B cell (primary cell): ENCODE data around the gene HACD4. TPM values are rescaled to one million over a fixed set of nuclear protein-coding genes. Genes with fewer than 3 reads are reported as not detected.

Experiments
- ATAC-seq: fragments of 200-7000 bp; cut with Tn5 transposase; one replicate; pipeline ENCODE4 v1.10.0; 2021; ENCODE audit warnings: low read depth, mild to moderate bottlenecking, moderate number of reproducible peaks, moderate library complexity
- CTCF ChIA-PET: fragments of 350-600 bp; sonication (Branson Sonifier 250); formaldehyde crosslinking; loops from one replicate; lab custom pipeline; 2021; ENCODE audit warnings: antibody characterized with exemption, inconsistent platforms; lab: Charles Lee
- POLR2A ChIA-PET: fragments of 350-600 bp; sonication (Branson Sonifier 250); formaldehyde crosslinking; loops from one replicate; lab custom pipeline; 2021; ENCODE audit warnings: antibody characterized with exemption; lab: Charles Lee
- DNase-seq: peaks from one replicate; pipeline ENCODE4 v3.0.0; 2013
- H2AFZ ChIP-seq: 2 replicates; pipeline ENCODE4 v1.6.1; 2012; ENCODE audit warnings: mild to moderate bottlenecking, low read depth, low read length; ENCODE audit not compliant: insufficient read depth, poor library complexity, severe bottlenecking
- H3K27ac ChIP-seq, 2 donors: 1 replicate in 1 of 2; 2 replicates in 1 of 2; pipeline ENCODE4 v1.5.1; 2012 to 2013; ENCODE audit warnings: low read length in 2 of 2, mild to moderate bottlenecking in 2 of 2, moderate library complexity in 1 of 2
- H3K27me3 ChIP-seq, 4 experiments: fragments of 200-600 bp in 1 of 4; sonication (generic) in 1 of 4; replicated peaks in 1 of 4; 1 replicate in 2 of 4; 2 replicates in 2 of 4; pipeline versions ENCODE4 v1.6.1 to v1.7.0; 2013 to 2016; ENCODE audit warnings: low read length in 3 of 4, mild to moderate bottlenecking in 2 of 4, mixed read lengths in 1 of 4, moderate library complexity in 1 of 4; ENCODE audit not compliant: insufficient read depth in 4 of 4, control insufficient read depth in 3 of 4; ENCODE audit errors: control extremely low read depth in 1 of 4
- H3K36me3 ChIP-seq, 2 experiments: replicated peaks in 1 of 2; 1 replicate in 1 of 2; 2 replicates in 1 of 2; pipeline versions ENCODE4 v1.6.1 to v1.7.1; 2013; ENCODE audit warnings: low read length in 1 of 2; ENCODE audit not compliant: insufficient read depth in 2 of 2, control insufficient read depth in 1 of 2; ENCODE audit errors: control extremely low read depth in 1 of 2, extremely low read depth in 1 of 2
- H3K4me1 ChIP-seq, 2 donors: fragments of 200-600 bp in 1 of 2; sonication (generic) in 1 of 2; 1 replicate in 1 of 2; 2 replicates in 1 of 2; pipeline versions ENCODE4 v1.5.1 to v1.6.1; 2013 to 2017; ENCODE audit warnings: low read length in 2 of 2; ENCODE audit not compliant: control insufficient read depth in 2 of 2, insufficient read depth in 2 of 2
- H3K4me2 ChIP-seq: replicated peaks from 2 replicates; pipeline ENCODE3; 2012; ENCODE audit warnings: mild to moderate bottlenecking, low read depth, low read length; ENCODE audit not compliant: poor library complexity, severe bottlenecking
- H3K4me3 ChIP-seq, 5 experiments: fragments of 200-600 bp in 1 of 5; sonication (generic) in 1 of 5; 1 replicate in 3 of 5; 2 replicates in 2 of 5; pipeline versions ENCODE4 v1.5.1 to v1.7.0; 2011 to 2016; ENCODE audit warnings: low read length in 4 of 5, mild to moderate bottlenecking in 4 of 5, low read depth in 2 of 5, control low read depth in 1 of 5, moderate library complexity in 1 of 5; ENCODE audit not compliant: insufficient read depth in 1 of 5; ENCODE audit errors: control extremely low read depth in 1 of 5, extremely low read depth in 1 of 5
- H3K79me2 ChIP-seq: fragments of 200-600 bp; sonication (generic); one replicate; pipeline ENCODE4 v1.6.0; 2016; ENCODE audit warnings: low read length; ENCODE audit not compliant: control insufficient read depth, insufficient read depth
- H3K9ac ChIP-seq: fragments of 200-600 bp; sonication (generic); 2 replicates; pipeline ENCODE4 v1.6.1; 2017; ENCODE audit warnings: mild to moderate bottlenecking, low read length, moderate library complexity
- H3K9me3 ChIP-seq, 3 donors: one replicate each; pipeline versions ENCODE4 v1.6.1 to v1.7.1; 2013; ENCODE audit warnings: low read length in 2 of 3; ENCODE audit not compliant: control insufficient read depth in 2 of 3, insufficient read depth in 1 of 3; ENCODE audit errors: control extremely low read depth in 1 of 3
- H4K20me1 ChIP-seq: 2 replicates; pipeline ENCODE4 v1.6.0; 2012; ENCODE audit warnings: mild to moderate bottlenecking, low read length; ENCODE audit not compliant: insufficient read depth, control insufficient read depth, poor library complexity, severe bottlenecking
- H3K27ac Mint-ChIP-seq: one replicate; pipeline ENCODE4 v1.8.0; 2021; ENCODE audit warnings: mixed read lengths
- H3K27me3 Mint-ChIP-seq: one replicate; pipeline ENCODE4 v1.8.0; 2021; ENCODE audit warnings: mixed read lengths
- H3K4me1 Mint-ChIP-seq: one replicate; pipeline ENCODE4 v1.8.0; 2021; ENCODE audit warnings: mixed read lengths
- H3K4me3 Mint-ChIP-seq: one replicate; pipeline ENCODE4 v1.8.0; 2021; ENCODE audit warnings: mixed read lengths
- H3K9me3 Mint-ChIP-seq: one replicate; pipeline ENCODE4 v1.8.0; 2022; ENCODE audit warnings: mixed read lengths; ENCODE audit not compliant: insufficient read depth
- CTCF ChIP-seq: fragments of 200-600 bp; IDR thresholded peaks from one replicate; pipeline ENCODE4 v1.8.0; 2022; ENCODE audit warnings: antibody characterized with exemption, mild to moderate bottlenecking
- EZH2 ChIP-seq: IDR thresholded peaks from 2 replicates; pipeline ENCODE4 v1.6.1; 2012; ENCODE audit warnings: borderline replicate concordance, low read depth, mild to moderate bottlenecking, moderate library complexity, low read length; ENCODE audit not compliant: insufficient read depth, poor library complexity, severe bottlenecking
- WGBS: methylation state at CpG from one replicate; pipeline ENCODE4 v1.1.5; 2013; ENCODE audit warnings: missing lambda C conversion rate; ENCODE audit not compliant: insufficient coverage; 5-methylcytosine and 5-hydroxymethylcytosine counted together
- intact Hi-C: fragments of 100-400 bp; cut with micrococcal nuclease; formaldehyde crosslinking; loops from one replicate; pipeline ENCODE4 v1.10.0; 2022
- polyA plus RNA-seq: library from polyadenylated mRNA; depleted of rRNA; stranded (reverse); fragments of >200 nt; gene quantifications from 2 replicates; pipeline ENCODE4 v1.2.3, GENCODE V29; 2012
- total RNA-seq, 2 donors: library from RNA; stranded (reverse); fragments of 120-200 nt in 1 of 2; gene quantifications; 1 replicate in 1 of 2; 2 replicates in 1 of 2; pipeline versions ENCODE4 v1.2.3 to v1.2.4, GENCODE V29; 2013 to 2022

The HACD4 gene
- total and polyA plus RNA-seq, 2 donors (not counting 1 experiment from before 2014, with no cell fraction given): 3.9 to 4.5 TPM

- H3K9me3 ChIP-seq: no peaks in the 10 kb centered on the region
- H2AFZ ChIP-seq: no peak overlapping the region
- Mint-ChIP-seq H3K9me3 (no peaks in the 10 kb centered on the region), H3K4me1 (no peaks in the 10 kb centered on the region), H3K4me3 (no peak overlapping the region), H3K27ac (no peak overlapping the region), H3K27me3 (no peaks in the 10 kb centered on the region)
- TF ChIP-seq EZH2 (no peak), CTCF (no peak)
- no peaks in the 10 kb centered on the region for H3K36me3 ChIP-seq
- WGBS: 100% methylated on average over 2 of the region's 3 CpGs
- ATAC-seq (no peak), DNase-seq (no peak)
- no peaks in the 10 kb centered on the region for H4K20me1 ChIP-seq
- intact Hi-C loops: no loop called here
- no peaks in the 10 kb centered on the region for H3K79me2 ChIP-seq
- H3K9ac ChIP-seq: no peak overlapping the region
- H3K27ac ChIP-seq: no peak overlapping the region
- POLR2A ChIA-PET: no interaction called here
- CTCF ChIA-PET: interaction anchor here (1.4 kb wide), 1 partner anchor 35 kb away, joined by 3 read pairs; no protein-coding TSS in a partner anchor
- H3K4me3 ChIP-seq: no peak overlapping the region
- H3K4me2 ChIP-seq: no peak overlapping the region
- H3K27me3 ChIP-seq: no peaks in the 10 kb centered on the region
- no peaks in the 10 kb centered on the region for H3K4me1 ChIP-seq
Measured at GRCh38 chr9:21075484-21075883, 44.0 kb upstream of the HACD4 start.

- CTCF ChIA-PET: no interaction called here
Measured at GRCh38 chr9:21070906-21071305, 39.5 kb upstream of the HACD4 start.

More at GRCh38 chr9:21070906-21071305, 39.5 kb upstream of the HACD4 start:
- no peak for DNase-seq
- H3K4me1 ChIP-seq: no peaks in the 10 kb centered on the region
- no peak overlapping the region for H3K4me3 ChIP-seq
- no peak overlapping the region for H3K27ac ChIP-seq
- Mint-ChIP-seq H3K4me1 (no peaks in the 10 kb centered on the region), H3K9me3 (no peaks in the 10 kb centered on the region), H3K27ac (no peak overlapping the region), H3K4me3 (no peak overlapping the region), H3K27me3 (no peaks in the 10 kb centered on the region)
- H3K79me2 ChIP-seq: no peaks in the 10 kb centered on the region
- H4K20me1 ChIP-seq: no peaks in the 10 kb centered on the region
- no peaks in the 10 kb centered on the region for H3K27me3 ChIP-seq
- no peak overlapping the region for H2AFZ ChIP-seq
- intact Hi-C loops: no loop called here
- H3K4me2 ChIP-seq: no peak overlapping the region
- no peaks in the 10 kb centered on the region for H3K36me3 ChIP-seq
- POLR2A ChIA-PET: no interaction called here
- TF ChIP-seq EZH2 (no peak), CTCF (no peak)
- ATAC-seq: no peak
- H3K9ac ChIP-seq: no peak overlapping the region
- H3K9me3 ChIP-seq: no peaks in the 10 kb centered on the region
